Kidney (tissue), 14 donors: ENCODE measurements around the gene ZBTB42. TPM values are rescaled to one million over a fixed set of nuclear protein-coding genes. Genes with fewer than 3 reads are reported as not detected.

Source experiments
- DNase-seq, 5 donors: peaks; one replicate each; pipeline ENCODE4 v3.0.0-alpha.2; 2013 to 2020
- FAIRE-seq: peaks from 2 replicates; lab custom pipeline; 2012; peaks lifted over from hg19 to GRCh38; lab: Jason Lieb, UNC
- H3K27ac ChIP-seq, 2 donors: one replicate each; pipeline ENCODE4 v1.7.0; 2013; ENCODE audit warnings: low read depth in 2 of 2, low read length in 2 of 2, inconsistent platforms in 1 of 2
- H3K27me3 ChIP-seq: one replicate; pipeline ENCODE4 v1.7.1; 2013; ENCODE audit warnings: low read length, inconsistent platforms; ENCODE audit not compliant: control insufficient read depth, insufficient read depth
- H3K36me3 ChIP-seq, 3 donors: one replicate each; pipeline versions ENCODE4 v1.7.0 to v1.7.1; 2013; ENCODE audit warnings: low read length in 3 of 3, control low read depth in 1 of 3, inconsistent platforms in 1 of 3; ENCODE audit not compliant: insufficient read depth in 3 of 3, control insufficient read depth in 2 of 3
- H3K4me1 ChIP-seq, 3 donors: one replicate each; pipeline versions ENCODE4 v1.7.0 to v1.7.1; 2013; ENCODE audit warnings: low read length in 3 of 3, inconsistent platforms in 1 of 3, low read depth in 1 of 3; ENCODE audit not compliant: control insufficient read depth in 2 of 3, insufficient read depth in 2 of 3
- H3K4me3 ChIP-seq, 3 donors: one replicate each; pipeline versions ENCODE4 v1.7.0 to v1.8.1; 2013; ENCODE audit warnings: low read length in 3 of 3, control low read depth in 1 of 3, inconsistent platforms in 1 of 3
- H3K9ac ChIP-seq, 3 donors: one replicate each; pipeline versions ENCODE4 v1.7.0 to v1.7.1; 2013; ENCODE audit warnings: low read length in 3 of 3, control low read depth in 1 of 3, inconsistent platforms in 1 of 3
- H3K9me3 ChIP-seq, 3 donors: one replicate each; pipeline versions ENCODE4 v1.7.0 to v1.7.1; 2013; ENCODE audit warnings: low read length in 3 of 3, control low read depth in 1 of 3, inconsistent platforms in 1 of 3; ENCODE audit not compliant: control insufficient read depth in 2 of 3, insufficient read depth in 1 of 3
- intact Hi-C: fragments of 100-400 bp; cut with DNase I; formaldehyde crosslinking; loops from one replicate; pipeline ENCODE4 v1.11.1; 2022
- polyA plus RNA-seq: library from polyadenylated mRNA; stranded (reverse); fragments of 350-450 nt; fragmentation: Illumina TruSeq; extraction: RNeasy Lipid Tissue Mini Kit (QIAGEN cat#74804); gene quantifications from one replicate; pipeline ENCODE4 v1.2.3, GENCODE V29; 2014; ENCODE audit warnings: low read depth, low replicate concordance; ENCODE audit not compliant: insufficient read depth
- total RNA-seq: library from RNA; stranded (reverse); fragmentation: NEBNext Ultra II Directional; extraction: Animal tissue kit (Norgen Biotek cat#: 25700); gene quantifications from one replicate; pipeline ENCODE4 v1.2.1, GENCODE V29; 2021
- TF ChIP-seq, protein P1 (sequence below): IDR thresholded peaks from 3 replicates; pipeline ENCODE4 v1.5.1; 2012; ENCODE audit warnings: mild to moderate bottlenecking, moderate library complexity, borderline replicate concordance; ENCODE audit not compliant: insufficient read depth; ENCODE audit errors: extremely low read depth
- donor health status: control.
- donor health status: control.
- donor health status: control.
- donor health status: control.
- donor health status: control.
- donor health status: DM: yes; HTN: yes; CAD: no.
- donor health status: Normal renal cell carcinoma (clear cell type).

Gene ZBTB42
- total and polyA plus RNA-seq, 2 donors from 2014 or later, result 3.9 to 10.0 TPM

DNA sequence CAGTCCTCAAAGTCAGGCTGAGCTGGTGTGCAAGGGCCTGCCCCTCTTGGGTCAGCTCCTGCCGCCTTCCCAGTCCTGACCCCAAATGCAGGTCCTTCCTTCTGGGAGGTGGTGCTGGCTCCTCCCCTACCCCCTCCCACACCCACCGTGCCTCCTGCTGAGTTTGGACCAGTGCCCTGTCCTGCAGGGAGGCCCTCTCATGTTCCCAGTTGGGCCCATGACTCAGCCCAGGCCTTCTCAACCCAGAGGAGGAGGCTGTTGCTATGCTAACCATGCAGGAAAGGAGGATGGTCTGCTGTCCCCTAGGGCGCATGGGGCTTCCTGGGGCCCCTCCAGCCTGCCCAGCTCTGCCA, 4.4 kb downstream of the ZBTB42 start:
- TF ChIP-seq, protein P1, sequence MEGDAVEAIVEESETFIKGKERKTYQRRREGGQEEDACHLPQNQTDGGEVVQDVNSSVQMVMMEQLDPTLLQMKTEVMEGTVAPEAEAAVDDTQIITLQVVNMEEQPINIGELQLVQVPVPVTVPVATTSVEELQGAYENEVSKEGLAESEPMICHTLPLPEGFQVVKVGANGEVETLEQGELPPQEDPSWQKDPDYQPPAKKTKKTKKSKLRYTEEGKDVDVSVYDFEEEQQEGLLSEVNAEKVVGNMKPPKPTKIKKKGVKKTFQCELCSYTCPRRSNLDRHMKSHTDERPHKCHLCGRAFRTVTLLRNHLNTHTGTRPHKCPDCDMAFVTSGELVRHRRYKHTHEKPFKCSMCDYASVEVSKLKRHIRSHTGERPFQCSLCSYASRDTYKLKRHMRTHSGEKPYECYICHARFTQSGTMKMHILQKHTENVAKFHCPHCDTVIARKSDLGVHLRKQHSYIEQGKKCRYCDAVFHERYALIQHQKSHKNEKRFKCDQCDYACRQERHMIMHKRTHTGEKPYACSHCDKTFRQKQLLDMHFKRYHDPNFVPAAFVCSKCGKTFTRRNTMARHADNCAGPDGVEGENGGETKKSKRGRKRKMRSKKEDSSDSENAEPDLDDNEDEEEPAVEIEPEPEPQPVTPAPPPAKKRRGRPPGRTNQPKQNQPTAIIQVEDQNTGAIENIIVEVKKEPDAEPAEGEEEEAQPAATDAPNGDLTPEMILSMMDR, result no peak
- Histone ChIP-seq H3K4me3 (no peak overlapping the region), H3K36me3 (no peaks in the 10 kb centered on the region), H3K27ac (no peak overlapping the region), H3K9ac (no peak overlapping the region), H3K9me3 (no peaks in the 10 kb centered on the region), H3K27me3 (no peaks in the 10 kb centered on the region), H3K4me1 (peaks cover 0 to 22% (median 15%) of the 10 kb centered on the region in 3 donors)
- DNase-seq (peak in 1 of 5 donors; percentile 90), FAIRE-seq (no peak)
- intact Hi-C loops, result no loop called here

DNA sequence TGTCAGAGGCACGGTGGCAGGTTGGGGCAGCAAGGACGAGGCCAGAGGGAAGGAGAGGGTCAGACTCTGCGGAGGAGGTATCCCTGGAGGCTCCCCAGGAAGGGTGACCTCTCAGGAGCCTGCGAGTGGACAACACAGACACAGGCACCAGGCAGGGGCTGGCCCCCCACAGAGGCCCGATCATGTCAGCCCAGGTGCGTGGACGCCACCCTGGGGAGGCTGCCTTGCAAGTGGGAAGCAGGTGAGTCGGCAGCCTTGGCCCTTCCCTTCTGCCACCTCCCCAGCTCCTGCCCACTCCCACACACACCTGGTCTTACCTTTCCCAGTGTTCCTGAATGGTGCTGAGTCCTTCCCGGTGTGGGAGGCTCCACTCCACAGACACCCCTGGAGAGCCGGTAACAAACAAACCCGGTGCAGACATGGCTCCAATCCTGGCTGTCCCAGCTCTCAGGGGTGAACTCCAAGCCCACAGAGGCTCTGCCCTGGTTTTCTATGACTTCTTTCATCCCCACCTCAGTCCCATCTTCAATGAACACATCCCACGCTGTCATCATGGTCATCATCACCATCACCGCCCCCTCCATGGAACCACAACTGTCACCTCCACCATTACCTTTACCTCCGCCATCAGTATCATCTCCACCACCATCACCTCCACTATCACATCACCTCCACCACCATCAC, 5.2 kb downstream of the ZBTB42 start:
- Histone ChIP-seq H3K9ac (no peak overlapping the region), H3K9me3 (no peaks in the 10 kb centered on the region), H3K4me3 (no peak overlapping the region), H3K4me1 (peaks cover 0 to 21% (median 15%) of the 10 kb centered on the region in 3 donors), H3K36me3 (no peaks in the 10 kb centered on the region), H3K27me3 (no peaks in the 10 kb centered on the region), H3K27ac (no peak overlapping the region)
- no peak for FAIRE-seq
- TF ChIP-seq, protein P1, result no peak
- intact Hi-C loops, result no loop called here
- peak in 1 of 5 donors; percentile 72 for DNase-seq

DNA sequence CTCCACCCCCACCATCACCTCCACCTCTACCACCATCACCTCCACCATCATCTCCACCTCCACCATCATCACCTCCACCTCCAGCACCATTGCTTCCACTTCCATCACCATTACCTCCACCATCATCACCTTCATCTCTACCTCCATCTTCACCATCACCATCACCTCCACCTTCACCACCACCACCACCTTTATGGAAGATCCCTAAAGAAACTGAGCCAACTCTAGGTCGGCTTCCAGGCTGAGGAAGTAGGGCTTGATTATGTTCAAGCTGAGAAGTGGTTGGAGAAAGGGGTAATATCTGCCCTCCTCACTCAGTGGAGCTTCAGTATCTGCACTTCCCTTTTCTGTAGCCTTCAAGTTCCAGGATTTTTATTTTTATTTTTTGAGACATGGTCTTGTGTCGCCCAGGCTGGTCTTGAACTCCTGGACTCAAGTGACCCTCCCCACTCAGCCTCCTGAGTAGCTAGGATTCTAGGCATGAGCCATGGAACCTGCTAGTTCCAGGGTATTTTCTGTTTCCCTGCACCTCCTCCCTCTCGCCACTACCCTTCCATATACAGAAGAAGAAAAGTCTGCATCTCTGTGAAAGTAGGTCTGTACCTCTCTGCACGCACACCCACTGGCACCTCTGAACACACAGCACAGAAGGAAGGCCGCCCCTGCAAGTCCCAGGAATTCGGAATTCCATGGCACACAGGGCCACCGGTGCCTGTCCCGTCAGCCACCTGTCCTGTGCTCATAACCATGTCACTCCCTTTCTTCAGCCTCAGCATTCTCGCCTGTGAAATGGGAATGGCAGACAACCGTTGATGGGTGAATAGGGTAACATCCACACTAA, 5.9 kb downstream of the ZBTB42 start:
- no peak for DNase-seq
- Histone ChIP-seq H3K27me3 (no peaks in the 10 kb centered on the region), H3K9ac (no peak overlapping the region), H3K36me3 (no peaks in the 10 kb centered on the region), H3K4me3 (no peak overlapping the region), H3K4me1 (peaks cover 0 to 14% (median 9%) of the 10 kb centered on the region in 3 donors), H3K27ac (no peak overlapping the region), H3K9me3 (no peaks in the 10 kb centered on the region)
- TF ChIP-seq, protein P1, result no peak
- FAIRE-seq, result no peak
- intact Hi-C loops, result no loop called here
